GM12892 (cell line): ENCODE data around the gene GYS2.

Experiments used
- POLR2A ChIP-seq: IDR thresholded peaks from 2 replicates; pipeline ENCODE4 v1.6.1; 2011; ENCODE audit warnings: low read depth, low read length, control low read depth
- POLR2AphosphoS5 ChIP-seq: IDR thresholded peaks from 2 replicates; pipeline ENCODE4 v1.6.1; 2011; ENCODE audit warnings: low read depth, low read length, control low read depth
- TAF1 ChIP-seq: IDR thresholded peaks from 2 replicates; pipeline ENCODE4 v1.6.1; 2011; ENCODE audit warnings: low read depth, mild to moderate bottlenecking, control low read depth, low read length, borderline replicate concordance

DNA sequence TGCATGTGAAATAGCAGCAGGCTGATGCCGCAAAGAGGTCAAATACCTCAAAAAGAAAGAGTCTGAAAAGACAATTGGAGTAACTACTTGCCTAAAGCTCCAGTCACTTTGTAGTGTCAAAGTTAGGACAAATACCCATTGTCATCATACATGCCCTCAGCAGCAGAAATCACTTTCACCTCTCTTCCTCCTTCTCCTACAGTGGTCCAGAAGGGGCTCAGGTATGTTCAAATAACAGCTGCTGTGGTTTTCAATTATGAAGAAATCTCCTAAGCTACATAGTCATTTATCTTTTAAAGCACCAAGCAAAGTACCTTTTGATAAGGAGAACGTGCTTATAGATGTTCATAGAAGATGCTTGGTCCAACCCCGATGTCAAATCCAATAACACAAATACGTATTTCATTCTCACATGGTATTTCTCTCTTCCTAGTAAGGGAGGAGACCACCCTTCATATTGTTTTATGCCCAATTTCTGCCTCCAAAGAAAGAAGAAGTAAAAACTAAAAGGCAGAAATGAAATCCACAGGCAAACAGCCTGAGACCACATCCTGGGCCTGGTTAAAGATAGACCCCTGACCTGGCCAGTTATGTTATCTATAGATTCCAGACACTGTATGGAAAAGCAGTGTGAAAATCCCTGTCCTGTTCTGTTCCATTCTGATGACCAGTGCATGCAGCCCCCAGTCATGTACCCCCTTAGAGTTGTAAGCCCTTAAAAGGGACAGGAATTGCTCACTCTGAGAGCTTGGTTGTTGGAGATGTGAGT is 23.7 kb downstream of the GYS2 start:
- TF ChIP-seq POLR2AphosphoS5 (no peak), POLR2A (no peak), TAF1 (no peak)
